ENCODE measurements around the gene HSF2BP.
"Not testable (repeated sequence)": the region's sequence is repeated elsewhere in the genome, so short reads cannot be mapped to it uniquely, and the experiment has no call there.

Gene HSF2BP

DNA sequence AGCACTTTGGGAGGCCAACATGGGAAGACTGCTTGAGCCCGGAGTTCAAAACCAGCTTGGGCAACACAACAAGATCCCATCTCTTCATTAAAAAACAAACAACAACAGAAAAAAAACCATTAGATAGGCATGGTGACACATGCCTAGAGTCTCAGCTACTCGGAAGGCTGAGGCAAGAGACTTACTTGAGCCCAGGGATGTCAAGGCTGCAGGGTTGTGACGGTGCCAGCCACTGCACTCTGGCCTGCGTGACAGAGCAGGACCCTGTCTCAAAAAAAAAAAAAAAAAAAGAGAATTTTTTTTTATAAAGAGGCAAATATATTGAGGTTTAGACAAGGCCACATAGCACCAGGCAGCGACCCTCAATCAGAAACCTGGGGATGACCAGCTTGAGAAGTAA is 62.7 kb downstream of the HSF2BP start:
- DNase-seq, result no peak

DNA sequence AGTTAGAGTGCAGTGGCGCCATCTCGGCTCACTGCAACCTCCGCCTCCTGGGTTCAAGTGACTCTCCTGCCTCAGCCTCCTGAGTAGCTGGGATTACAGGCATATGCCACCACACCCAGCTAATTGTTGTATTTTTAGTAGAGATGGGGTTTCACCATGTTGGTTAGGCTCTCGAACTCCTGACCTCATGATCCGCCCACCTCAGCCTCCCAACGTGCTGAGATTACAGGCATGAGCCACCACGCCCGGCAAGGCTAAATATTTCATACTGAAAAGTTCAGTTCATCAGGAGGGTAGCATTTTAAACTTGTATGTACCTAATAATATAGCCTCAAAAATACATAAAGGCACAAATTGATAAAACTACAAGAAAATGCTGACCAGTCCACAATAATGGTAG is 63.5 kb downstream of the HSF2BP start:
- DNase-seq, result not testable (repeated sequence)

DNA sequence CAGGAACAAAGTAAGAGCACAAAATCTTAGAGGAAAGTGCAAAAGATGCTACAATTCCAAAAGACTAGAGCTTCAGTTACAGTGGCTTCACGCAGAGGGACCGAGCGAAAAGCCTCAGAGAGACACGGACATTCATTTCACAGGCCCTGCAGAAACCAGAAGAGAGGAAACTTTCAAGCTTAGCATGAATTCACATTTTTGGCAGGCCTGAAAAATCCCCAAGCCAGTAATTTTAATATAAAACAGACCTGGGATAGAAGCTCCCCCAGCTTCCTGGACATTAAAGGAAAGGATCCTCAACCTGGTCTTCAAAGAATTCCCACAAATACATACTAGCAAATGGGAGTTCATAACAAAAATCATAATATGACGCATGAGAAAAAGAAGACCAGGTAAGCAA is 66.2 kb downstream of the HSF2BP start:
- DNase-seq, result no peak

DNA sequence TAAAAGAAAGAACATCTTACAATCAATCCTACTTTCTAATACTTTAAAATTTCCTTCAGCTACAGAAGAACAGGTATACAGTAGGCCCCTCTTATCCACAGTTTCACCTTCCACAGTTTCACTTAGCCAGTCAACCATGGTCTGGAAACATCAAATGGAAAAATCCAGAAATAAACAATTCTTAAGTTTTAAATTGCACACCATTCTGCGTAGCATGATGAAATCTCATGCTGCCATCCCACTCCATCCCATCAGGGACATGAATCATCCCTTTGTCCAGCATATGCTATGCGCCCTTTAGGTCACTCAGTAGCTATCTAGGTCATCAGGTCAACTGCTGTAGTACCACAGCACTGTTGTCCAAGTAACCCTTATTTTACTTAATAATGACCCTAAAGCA is 67.7 kb downstream of the HSF2BP start:
- no peak for DNase-seq

DNA sequence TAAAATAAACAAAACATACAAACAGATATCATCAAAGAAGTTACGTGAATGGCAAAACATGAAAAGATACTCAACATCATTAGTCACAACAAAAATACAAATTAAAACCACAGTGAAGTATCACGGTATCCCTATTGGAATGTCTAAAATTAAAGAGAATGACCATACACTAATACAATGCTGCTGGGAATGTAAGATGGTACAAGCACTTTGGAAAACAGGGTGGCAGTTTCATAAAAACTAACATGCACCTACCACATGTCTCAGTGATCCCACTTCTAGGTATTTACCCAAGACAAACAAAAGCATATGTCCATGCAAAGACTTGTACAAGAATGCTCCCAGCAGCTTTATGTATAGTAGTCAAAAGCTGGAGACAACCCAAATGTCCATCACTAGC is 69.1 kb downstream of the HSF2BP start:
- no peak for DNase-seq

DNA sequence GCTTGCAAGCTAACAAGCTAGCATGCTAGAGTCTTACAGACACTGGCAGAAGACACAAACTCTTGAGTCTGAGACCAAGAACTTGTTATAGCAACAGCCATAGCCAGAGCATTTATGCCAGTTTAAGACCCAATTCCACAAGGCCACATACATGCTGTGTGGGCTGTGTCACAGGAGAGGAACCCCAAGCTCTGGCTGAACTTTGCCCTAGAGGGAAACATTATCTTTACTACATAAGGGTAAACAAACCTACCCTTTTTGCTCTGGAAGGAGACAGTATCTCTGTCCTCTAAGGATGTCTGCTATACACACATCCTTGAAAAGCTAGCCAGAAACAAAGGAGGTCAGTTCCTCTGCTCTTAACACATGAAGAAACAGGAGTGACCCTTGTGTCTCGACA is 70.3 kb downstream of the HSF2BP start:
- DNase-seq, result no peak

DNA sequence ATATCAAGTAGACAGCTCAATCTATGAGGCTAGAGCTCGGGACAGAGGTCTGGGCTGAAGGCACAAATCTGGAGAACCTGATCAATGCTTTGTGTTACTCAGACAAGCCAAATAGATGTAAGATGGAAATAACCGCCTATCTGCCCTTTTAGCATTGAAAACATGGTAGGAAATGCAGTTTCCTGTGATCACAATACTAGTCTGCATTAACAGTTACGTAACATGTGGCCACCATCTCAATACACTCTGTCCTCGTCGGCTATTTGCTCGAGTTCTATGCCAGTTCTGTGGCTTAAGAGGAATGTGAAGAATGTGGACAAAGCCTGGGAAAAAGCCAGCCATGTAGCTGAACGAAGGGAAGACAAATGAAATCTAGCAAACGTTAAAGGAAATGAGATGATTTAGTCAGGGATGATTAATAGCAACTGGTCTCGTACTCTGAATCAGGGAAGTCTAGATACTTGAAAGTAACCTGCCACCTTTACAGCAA is 73.3 kb downstream of the HSF2BP start:
- DNase-seq, result no peak

DNA sequence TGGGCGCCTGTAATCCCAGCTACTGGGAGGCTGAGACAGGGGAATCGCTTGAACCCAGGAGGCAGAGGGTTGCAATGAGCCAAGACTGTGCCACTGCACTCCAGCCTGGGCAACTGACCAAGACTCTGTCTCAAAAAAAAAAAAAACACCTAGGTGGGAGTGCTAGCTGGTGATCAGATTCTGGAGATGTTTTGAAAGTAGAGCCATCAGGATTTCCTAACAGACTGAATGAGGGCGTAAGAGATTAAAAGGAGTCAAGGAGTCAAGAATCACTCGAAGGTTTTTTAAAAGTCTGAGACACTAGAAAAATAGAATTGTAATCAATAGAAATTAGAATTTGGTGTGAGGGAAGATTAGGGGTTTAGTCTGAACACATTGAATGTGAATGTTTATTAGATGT is 73.8 kb downstream of the HSF2BP start:
- no peak for DNase-seq

DNA sequence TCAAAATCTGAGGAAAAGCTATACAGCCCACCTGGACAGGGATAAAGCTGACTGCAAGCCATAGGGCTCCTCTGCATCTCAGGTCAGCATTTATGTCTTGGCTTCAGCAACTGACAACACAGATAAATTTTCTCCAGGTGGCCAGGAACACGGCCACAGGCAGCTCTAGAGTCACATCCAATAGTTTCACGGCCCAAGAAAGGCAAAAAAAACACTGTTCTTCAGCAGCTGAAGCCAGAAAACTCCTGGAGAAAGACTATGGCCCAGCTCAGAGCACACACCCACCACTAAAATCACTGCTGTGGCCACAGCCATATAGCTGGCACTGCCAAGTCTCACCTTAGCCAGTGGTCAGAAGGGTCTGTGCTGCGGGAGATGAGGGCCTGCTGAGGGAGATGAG is 77.8 kb downstream of the HSF2BP start:
- no peak for DNase-seq

DNA sequence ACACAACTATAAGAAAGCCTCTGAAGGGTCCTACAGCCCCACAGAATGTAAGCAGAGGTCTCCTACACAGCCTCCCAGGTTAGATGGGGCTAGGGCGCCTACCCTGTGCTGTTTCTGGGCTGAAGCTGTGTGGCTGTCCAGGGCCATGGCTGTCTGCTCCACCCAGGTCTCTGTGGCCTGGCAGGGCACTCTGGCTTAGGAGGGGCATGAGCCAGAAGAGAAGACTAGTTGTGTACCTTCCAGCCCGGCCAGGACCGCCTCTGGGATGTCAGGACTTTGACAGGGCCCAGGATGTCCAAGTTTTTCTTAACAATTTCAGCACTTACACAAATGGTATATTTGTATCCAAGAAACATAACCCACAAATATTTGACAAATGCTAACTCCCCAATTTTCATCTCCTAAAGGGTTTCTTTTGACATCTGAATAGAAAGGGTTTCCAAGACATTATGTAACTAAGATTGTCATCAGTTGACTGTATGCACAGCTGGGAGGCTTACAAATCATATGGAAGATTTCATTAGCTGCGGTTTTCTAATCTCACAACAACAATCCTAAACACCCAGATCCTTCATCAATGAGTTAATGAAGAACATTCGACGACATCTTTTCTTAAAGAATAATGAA is 80.5 kb downstream of the HSF2BP start:
- DNase-seq, result no peak

DNA sequence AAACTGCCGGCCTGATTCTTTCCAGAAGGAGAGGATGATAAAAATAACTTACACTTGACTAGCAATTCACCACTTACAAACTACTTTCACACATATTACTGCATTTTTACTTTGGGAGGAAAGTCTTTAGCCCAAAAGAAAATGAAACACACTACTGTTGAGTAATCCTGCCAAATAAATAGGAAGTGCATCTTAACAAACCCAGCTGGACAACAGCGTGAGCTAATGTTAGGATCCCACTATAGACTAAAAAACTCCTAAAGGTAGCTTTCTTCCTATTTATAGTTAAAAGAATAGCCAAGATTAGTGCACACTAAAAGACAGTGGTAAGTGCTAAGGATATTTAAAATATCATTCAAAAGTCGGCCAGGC is 83.8 kb downstream of the HSF2BP start:
- DNase-seq, result no peak

DNA sequence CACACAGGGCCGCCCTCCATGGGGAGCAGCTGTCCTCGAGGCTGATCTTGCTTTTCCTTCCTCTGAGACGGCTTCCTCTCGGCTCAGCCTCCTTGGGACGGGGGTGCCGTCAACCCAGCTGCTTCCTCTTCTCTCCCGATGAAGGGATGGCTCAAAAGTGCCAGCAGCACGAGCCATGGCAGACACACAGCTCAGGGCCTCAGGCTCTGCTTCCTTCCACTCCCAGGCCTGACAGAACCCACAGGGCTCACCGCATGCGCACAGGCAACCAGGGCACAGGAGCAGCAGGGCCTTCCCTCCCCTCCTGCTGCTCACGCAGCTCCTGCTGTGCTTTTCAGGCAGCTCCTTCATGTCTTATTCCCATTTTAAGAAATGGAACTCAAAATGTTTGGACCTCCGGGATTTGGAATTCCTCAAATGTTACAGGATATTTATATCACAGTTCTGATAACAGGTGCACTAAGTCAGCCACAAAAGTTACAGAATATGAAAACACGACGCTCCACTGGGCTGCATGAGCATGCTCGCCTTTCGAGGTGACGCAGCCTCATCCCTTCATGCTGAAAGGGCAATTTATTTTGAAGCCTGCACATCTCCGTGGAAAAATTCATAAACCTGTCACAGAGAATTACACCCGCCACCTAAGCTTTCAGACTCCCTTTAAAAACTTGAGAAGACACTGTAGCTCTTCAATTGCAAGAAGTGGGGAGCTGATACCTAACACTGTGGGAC is 84.4 kb downstream of the HSF2BP start:
- no peak for DNase-seq

DNA sequence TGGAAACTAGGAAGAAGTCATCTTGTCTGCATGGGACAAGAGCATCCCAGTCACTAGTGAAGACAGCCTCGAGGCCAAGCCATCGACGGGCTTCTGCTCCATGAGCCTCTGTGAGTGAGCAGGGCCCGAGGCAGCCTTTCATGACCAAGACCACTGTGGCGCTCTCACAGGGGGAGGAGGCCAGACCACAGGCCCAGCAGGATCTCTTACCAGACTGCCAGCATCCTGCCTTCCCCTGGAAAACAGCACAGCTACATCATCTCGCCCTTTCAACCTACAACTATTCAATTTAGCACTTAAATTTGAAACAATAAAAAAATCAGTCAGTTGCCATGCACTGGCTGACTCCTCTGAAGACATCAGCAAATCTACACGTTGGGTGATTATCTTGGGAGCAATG is 85.4 kb downstream of the HSF2BP start:
- DNase-seq, result no peak

DNA sequence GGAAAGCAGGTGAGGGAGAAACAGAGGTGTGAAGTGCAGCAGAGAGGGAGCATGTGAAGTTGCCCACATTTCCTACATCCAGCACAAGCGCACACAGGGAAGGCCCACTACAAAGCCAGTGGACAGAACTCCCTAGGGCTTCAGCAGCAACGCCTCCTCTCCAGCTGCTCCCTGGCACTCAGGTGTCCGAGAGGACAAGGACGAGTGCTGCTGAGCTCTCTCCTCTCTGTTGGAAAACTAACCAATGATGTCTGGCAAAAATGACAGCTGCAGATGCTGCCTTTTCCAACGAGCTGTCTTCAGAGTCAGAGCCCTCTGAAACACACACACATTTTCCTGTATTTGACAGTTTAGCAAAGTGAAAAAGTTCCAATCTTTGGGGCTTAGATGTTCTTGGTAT is 86.8 kb downstream of the HSF2BP start:
- DNase-seq, result no peak

DNA sequence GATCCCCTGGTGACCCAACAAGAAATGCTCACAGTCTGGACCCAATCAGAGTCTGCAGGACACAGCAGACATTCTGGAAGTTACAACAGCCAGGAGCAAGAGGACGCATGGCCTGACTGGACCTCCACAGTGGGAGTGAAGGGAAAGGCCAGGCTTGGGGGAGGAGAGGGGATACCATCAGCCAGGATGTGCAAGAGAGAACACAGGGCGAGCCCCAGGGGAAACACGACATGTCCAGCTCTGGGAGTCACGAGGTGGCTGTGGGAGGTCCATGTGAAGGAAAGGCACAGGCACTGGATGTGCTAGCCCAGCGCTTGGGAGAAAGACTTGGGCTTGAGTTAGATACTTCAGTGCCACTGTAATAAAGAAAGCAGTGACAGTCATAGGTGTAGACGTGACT is 87.3 kb downstream of the HSF2BP start:
- DNase-seq, result no peak

DNA sequence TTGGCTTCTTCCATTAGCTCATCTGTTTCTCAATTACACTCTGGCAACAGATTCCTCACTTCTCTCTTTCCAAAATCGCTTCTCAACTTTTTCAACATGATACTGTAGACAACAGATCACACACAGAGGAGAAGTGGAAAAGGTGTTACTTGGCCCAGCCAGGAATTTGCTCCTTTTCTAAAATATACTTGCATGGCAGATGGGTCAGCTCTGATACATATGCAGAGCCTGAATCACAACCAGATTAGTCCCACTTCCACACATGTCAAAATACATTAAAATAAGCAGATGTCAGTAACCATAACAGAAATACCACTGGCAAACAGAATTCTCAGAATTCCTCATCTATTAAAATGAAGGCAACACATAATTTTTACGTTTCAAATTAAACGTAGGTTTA is 89.1 kb downstream of the HSF2BP start:
- DNase-seq, result not testable (repeated sequence)

DNA sequence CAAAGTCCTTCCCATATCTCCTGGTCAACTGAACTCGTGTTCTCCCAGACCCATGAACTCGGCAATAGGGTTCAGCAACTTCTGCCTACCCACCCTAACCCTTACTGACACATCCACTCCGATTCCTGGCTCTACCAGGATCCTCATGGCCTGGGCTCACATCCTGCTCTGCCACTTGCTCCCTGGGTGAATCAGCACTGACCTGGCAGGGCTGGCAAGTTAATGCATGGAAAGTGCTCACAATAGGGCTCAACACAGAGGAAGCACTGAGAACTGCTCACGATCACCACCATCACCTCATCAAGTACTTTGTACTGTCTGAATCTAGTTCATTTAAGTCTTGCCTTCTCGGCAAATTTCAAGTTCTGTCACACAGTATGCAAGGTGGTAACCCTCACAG is 96.8 kb downstream of the HSF2BP start:
- DNase-seq, result not testable (repeated sequence)

DNA sequence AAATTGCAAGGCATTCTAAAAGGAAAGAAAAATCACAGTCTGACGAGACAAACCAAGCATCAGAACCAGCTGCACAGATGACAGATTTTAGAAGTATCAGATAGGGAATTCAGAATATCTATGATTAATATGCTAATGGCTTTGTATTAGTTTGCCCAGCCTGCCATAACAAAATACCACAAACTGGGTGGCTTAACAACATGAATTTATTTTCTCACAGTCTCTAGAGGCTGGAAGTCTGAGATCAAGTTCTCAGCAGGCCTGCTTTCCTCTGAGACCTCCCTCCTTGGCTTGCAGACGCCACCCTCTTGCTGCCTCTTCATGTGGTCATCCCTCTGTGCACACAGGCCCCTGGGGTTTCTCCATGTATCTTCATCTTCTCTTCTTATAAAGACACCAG is 118.7 kb downstream of the HSF2BP start:
- DNase-seq, result not testable (repeated sequence)

DNA sequence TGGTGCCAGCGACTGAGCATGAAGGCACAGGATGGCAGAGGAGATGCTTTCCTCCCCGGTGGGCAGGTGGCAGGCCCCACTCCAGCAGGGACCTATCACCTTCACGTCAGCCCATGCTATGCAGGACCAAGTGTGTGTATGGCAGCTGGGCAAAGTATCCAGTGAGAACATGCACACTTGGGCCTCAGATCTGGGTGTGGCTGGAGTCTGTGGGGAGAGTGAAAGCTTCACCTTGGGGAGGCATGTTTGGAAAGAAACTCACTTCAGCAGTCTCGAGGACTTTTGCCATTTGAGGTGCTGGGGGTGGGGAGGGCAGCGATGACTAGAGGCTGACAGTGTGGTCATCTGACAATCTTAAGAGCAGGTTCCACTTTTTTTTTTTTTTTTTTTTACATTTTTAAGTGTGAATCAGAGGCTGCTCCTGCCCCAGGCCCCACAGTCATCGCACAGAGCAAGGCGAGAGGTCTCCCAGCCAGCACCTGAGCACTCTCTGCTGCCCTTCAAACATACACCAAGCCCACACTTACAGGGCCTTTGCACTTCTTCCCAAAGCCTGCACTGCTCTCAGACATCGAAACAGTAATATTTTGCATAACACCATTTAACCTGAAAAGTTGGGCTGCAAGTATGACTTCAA is 136.7 kb downstream of the HSF2BP start:
- DNase-seq, result not testable (repeated sequence)

DNA sequence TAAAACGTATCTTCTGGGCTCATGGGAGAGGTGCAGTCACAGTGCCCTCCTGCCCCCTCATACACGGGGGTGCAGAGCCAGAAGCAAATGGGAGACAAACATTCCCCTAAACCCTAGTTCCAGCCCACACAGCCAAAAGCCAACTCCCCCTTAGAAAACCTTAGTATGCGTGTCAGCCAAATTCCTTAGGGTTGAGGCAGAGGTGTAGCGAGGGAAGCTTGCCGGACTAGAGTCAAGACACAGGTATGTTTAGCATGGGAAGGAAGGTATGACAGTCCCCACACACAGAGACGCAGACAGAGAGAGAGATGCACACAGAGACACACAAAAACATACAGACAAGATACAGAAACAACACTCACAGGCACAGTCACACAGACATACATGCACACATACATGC is 141.6 kb downstream of the HSF2BP start:
- DNase-seq, result not testable (repeated sequence)

DNA sequence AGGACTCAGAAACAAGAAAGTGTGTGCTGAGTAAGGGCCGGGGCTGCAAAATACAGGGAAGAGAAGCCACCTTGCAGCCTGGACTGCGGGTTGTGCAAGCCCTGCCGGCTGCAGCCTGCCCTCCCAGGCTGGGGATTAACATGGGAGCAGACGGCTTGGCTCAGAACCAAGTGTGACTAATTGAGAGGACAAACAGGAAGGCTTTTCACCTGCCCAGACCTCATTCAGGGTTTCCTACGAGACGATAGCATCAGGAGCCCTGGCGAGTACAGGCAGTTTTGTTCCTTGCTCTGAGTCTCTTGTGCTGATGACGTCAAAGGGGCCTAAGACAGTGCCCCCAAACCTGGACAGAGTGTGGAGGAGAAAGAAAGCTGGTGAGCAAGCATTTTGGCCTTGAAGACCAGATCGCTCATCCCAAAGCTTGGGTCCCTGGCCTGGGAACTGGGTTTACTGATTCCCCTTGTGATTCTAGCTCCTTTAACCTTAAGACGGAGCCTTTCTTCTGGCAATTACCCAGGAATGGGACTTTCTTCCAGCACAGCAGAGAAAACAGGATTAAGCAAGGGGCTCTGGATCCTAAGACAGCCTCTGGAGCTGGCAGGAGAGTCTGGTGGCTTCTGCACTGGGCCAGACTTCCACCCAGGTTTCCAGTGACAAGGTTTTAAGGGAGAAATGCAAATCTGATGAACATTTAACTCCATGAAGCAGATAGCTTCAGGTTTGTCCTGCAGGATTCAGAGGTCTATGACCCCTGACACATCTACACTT is 142.2 kb downstream of the HSF2BP start:
- not testable (repeated sequence) for DNase-seq

DNA sequence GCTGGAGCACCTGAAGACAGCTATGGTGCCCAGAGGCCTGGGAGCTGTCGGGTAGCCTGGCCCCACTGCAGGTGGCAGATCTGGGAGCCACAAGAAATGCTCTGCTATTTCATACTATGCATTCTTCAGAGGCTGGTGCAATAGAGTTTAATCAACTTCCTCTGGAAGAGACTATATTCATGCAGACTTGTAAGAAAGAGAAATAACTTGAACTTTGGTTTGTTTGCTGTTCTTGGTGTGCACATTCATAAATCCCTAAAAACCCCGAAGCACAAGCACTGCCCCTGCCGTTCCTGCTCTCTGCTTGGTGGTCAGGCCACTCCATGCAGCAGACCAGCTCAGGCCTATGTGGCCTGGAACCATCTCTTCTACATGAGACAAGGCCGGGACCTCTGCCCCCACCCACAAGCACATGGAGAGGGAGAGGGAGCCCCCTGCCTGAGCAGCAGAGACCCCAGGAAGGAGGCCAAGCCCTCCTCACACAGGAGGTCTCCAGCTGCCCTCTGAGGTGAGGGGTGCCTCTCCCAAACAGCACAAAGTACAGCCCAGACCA is 142.9 kb downstream of the HSF2BP start:
- DNase-seq, result not testable (repeated sequence)

DNA sequence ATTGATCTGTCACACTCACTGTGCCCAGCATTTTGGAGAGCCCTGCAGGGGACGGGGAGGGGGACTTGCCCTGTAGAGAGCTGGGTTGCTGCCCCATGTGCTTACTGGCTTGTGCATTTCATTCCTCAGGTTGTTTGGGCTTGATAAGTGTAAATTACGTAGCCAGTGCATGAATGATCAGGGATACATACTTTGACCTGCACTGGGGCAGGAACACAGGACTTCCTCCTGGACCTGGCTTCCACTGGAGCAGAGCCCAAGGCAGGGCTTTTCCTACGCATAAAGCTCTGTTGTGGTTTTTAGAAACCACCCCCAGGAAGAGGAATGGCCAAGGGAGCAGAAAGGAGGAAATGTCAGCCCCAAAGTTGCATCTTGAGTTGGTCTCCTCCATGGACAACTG is 144.5 kb downstream of the HSF2BP start:
- not testable (repeated sequence) for DNase-seq
